Choroid plexus epithelial cell (primary cell): ENCODE results near the gene EXOSC9.

Experiments
- DNase-seq: peaks from one replicate; pipeline ENCODE4 v3.0.0-alpha.2; 2010; ENCODE audit warnings: low read depth
- H3K4me3 ChIP-seq: 2 replicates; pipeline ENCODE4 v1.5.1; 2011; ENCODE audit warnings: low read depth, mild to moderate bottlenecking, control low read depth, low read length, moderate library complexity
- CTCF ChIP-seq: conservative IDR thresholded peaks from 2 replicates; pipeline ENCODE4 v1.5.1; 2011; ENCODE audit warnings: low read depth, mild to moderate bottlenecking, control low read depth, inconsistent platforms, low read length, moderate library complexity

Gene EXOSC9

DNA sequence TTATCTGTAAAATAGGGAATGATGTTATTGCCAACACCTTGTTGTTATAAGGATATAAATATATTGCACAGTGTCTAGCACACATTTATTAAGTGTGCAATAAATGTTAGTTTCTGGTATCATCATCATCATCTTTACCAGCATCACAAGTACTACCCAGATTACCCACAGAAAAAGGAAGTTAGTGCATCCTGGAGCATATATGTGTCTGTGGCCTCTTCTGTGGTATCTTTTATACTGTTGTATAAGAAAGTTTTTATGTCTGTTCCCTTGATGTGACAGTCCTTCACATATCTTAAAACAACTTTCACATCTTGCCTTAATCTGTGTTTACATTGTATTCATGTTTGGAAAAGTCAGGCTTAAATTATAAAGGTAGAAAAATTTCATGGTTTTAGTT, 10.0 kb downstream of the EXOSC9 start:
- no peak for TF ChIP-seq CTCF
- H3K4me3 ChIP-seq: no peak overlapping the region
- DNase-seq: no peak

DNA sequence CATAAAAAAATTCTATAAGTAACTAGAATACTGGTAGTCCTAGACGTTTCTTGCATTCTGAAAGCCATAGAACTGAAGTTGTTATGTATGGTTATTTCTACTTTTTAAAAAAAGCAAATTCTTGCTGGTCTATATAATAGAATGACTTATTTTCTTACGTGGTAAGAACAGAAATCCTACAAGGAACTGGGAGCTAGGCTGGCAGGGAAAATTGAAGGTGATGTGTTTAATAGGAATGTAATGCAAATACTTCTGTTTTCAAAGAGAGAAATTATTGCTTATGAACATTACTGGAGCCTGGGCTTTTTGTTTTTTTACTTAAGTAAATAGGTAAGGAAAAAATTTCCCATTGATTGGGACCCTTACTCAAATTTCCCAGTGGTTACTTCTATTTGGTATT, 13.6 kb downstream of the EXOSC9 start:
- DNase-seq: no peak
- no peak for TF ChIP-seq CTCF
- no peak overlapping the region for H3K4me3 ChIP-seq

DNA sequence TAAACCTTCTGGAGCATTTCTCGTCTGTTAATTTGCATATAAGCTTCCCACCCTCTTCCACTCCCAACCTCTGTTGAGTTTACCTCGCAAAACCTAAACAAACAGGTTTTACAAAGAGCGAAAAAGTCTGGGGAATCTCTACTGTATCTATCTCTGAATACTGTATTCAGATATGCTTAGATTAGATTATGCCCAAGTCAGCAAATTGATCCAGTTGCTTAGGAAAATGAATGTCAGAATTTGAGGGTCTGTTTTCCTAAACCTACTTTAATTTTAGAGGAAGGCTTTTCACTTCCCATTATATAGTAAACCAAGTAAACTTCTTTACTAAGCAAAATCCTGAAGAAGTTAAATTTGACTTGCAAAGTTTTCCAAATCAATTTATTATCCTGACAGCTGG, 15.9 kb downstream of the EXOSC9 start:
- DNase-seq: no peak
- TF ChIP-seq CTCF: no peak
- no peak overlapping the region for H3K4me3 ChIP-seq

- no peak overlapping the region for H3K4me3 ChIP-seq
- no peak for TF ChIP-seq CTCF
- no peak for DNase-seq
These were observed 16.6 kb downstream of the EXOSC9 start for GRCh38 chr4:121817701-121818100.

DNA sequence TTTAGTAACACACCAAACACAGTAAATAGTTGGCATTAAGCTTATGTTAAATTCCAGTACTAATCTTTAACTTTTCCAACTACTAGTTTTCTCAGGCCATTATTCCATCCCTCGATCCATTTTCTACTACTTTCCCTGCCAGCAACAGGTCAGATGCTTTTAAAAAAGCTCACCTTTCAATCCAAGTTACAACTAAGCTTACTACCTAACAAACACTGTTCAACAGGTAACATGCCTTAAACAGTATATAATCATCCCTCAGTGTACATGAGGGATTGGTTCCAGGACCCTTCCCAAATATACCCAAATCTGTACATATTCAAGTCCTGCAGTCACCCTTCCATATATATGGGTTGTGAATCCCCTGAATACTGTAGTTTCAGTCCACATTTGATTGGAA, 17.1 kb downstream of the EXOSC9 start:
- no peak for TF ChIP-seq CTCF
- DNase-seq: no peak
- H3K4me3 ChIP-seq: no peak overlapping the region

DNA sequence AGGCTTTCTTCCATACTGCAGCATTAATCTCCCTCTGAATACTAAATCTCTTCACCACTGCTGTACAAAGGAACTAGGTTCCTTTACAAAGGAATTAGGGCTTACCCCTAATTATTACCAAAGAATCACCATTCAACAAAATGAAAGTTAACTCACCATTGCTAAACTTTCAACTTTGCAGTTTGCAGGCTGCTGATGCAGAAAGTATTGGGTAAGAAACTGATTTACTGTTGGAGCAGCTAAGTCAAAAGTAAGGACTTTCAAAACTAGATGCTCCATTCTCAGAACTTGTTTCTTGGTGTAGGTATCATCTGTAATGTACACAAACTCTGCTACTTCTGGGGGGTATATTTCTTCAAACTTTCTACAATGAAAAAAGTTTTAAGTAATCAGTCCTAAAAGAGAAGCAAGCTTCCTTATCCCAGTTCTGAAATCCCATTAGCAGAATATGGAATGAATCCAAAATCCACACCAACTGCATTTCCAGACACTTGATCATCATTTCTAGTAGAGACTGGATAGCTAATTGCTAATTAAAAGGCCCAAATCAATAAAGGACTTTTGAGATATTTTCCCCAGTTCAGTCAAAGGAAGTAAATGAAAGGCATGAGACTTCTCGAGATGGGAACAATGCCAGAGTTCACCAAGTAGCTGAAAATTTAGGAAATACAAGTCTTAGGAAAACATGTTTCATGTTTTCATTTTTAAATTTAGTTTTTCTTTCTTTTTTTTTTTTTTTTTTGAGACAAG, 18.3 kb downstream of the EXOSC9 start:
- H3K4me3 ChIP-seq: no peak overlapping the region
- peak; percentile 23 for DNase-seq
- TF ChIP-seq CTCF: no peak

- no peak for DNase-seq
- no peak for TF ChIP-seq CTCF
- peak overlapping the region; percentile 79 for H3K4me3 ChIP-seq
These were observed 20.9 kb downstream of the EXOSC9 start for GRCh38 chr4:121822047-121822446.
